Loucy (cell line): ENCODE measurements around the gene CHI3L2.
A peak's percentile ranks its signal among the peaks of the same experiment; 100 is the strongest.

ENCODE experiments used
- H2AFZ ChIP-seq: fragments of 200-600 bp; sonication (generic); 2 replicates; pipeline ENCODE4 v1.6.0; 2016; ENCODE audit warnings: antibody characterized with exemption, mild to moderate bottlenecking, low read length, moderate library complexity
- H3F3A ChIP-seq: fragments of 200-600 bp; 2 replicates; pipeline ENCODE4 v1.6.0; 2016; ENCODE audit warnings: antibody characterized with exemption, low read depth, mild to moderate bottlenecking
- H3K27me3 ChIP-seq: fragments of 200-600 bp; sonication (generic); 2 replicates; pipeline ENCODE4 v1.6.1; 2014; ENCODE audit warnings: low read length, mild to moderate bottlenecking; ENCODE audit not compliant: insufficient read depth, poor library complexity, severe bottlenecking
- H3K36me3 ChIP-seq: fragments of 200-600 bp; sonication (generic); 2 replicates; pipeline ENCODE4 v1.6.1; 2016; ENCODE audit warnings: low read length; ENCODE audit not compliant: insufficient read depth
- H3K4me1 ChIP-seq: fragments of 200-600 bp; sonication (generic); 2 replicates; pipeline ENCODE4 v1.5.1; 2014; ENCODE audit warnings: low read length, mild to moderate bottlenecking; ENCODE audit not compliant: insufficient read depth, poor library complexity, severe bottlenecking
- H3K4me2 ChIP-seq: fragments of 200-600 bp; sonication (generic); 2 replicates; pipeline ENCODE4 v1.6.0; 2014; ENCODE audit warnings: antibody characterized with exemption, low read length, low read depth, mild to moderate bottlenecking; ENCODE audit not compliant: poor library complexity, severe bottlenecking
- H3K4me3 ChIP-seq: fragments of 200-600 bp; sonication (generic); 2 replicates; pipeline ENCODE4 v1.5.1; 2014; ENCODE audit warnings: low read length, mild to moderate bottlenecking, mixed read lengths; ENCODE audit not compliant: poor library complexity, severe bottlenecking
- H3K79me2 ChIP-seq: fragments of 200-600 bp; sonication (generic); 2 replicates; pipeline ENCODE4 v1.6.1; 2014; ENCODE audit warnings: low read length; ENCODE audit not compliant: insufficient read depth
- H3K9ac ChIP-seq: fragments of 200-600 bp; sonication (generic); 2 replicates; pipeline ENCODE4 v1.6.0; 2014; ENCODE audit warnings: mild to moderate bottlenecking, low read depth, low read length, moderate library complexity; ENCODE audit not compliant: poor library complexity, severe bottlenecking
- H3K9me2 ChIP-seq: fragments of 200-600 bp; sonication (generic); replicated peaks from 2 replicates; pipeline ENCODE4 v1.6.1; 2016; ENCODE audit warnings: low read depth, low read length, mixed read lengths
- H3K9me3 ChIP-seq: fragments of 200-600 bp; sonication (generic); 2 replicates; pipeline ENCODE4 v1.6.1; 2014; ENCODE audit warnings: mild to moderate bottlenecking, antibody characterized with exemption, low read length, low read depth; ENCODE audit not compliant: insufficient read depth
- H4K20me1 ChIP-seq: fragments of 200-600 bp; sonication (generic); 2 replicates; pipeline ENCODE4 v1.6.0; 2014; ENCODE audit warnings: antibody characterized with exemption, low read length, mild to moderate bottlenecking; ENCODE audit not compliant: insufficient read depth, poor library complexity, severe bottlenecking
- EZH2phosphoT487 ChIP-seq: fragments of 200-600 bp; IDR thresholded peaks from 2 replicates; pipeline ENCODE4 v1.6.1; 2018; ENCODE audit warnings: antibody characterized with exemption, mild to moderate bottlenecking, moderate library complexity, borderline replicate concordance
- TF ChIP-seq, protein P1 (sequence below): fragments of 200-600 bp; sonication (generic); conservative IDR thresholded peaks from 2 replicates; pipeline ENCODE4 v1.5.1; 2014; ENCODE audit warnings: mild to moderate bottlenecking, antibody characterized with exemption, low read length

The CHI3L2 gene

DNA sequence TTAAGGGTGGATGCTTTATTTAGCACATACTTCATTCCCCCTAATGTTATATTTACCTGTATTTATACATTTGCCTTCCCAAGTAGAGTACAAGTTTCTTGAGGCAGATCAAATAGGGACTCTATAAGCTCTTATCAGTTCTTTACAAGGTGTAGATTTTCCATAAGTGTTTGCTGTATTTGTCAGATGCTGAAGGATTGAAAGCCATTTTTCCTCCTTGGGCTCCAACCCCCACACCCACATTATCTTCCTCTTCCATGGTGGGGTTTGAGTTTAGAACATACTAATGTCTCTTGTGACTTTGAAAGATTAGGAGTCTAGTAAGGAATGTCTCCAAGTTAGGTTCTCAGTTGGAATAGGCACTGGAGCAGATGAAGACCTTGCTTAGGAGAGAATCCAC is 2.4 kb upstream of the CHI3L2 start:
- no peaks in the 10 kb centered on the region for H3K9me3 ChIP-seq
- H3K9me2 ChIP-seq, result no peaks in the 10 kb centered on the region
- peaks cover 7% of the 10 kb centered on the region; the same call in 1 of the 2 replicates for H3K79me2 ChIP-seq
- peaks cover 49% of the 10 kb centered on the region for H3K4me1 ChIP-seq
- H3K4me2 ChIP-seq, result no peak overlapping the region
- H3K9ac ChIP-seq, result no peak overlapping the region
- H3K36me3 ChIP-seq, result no peaks in the 10 kb centered on the region
- no peaks in the 10 kb centered on the region for H3K27me3 ChIP-seq
- no peak overlapping the region for H3K4me3 ChIP-seq
- 0 out of 2 replicates have a peak, but pooled peaks cover 6% of the 10 kb centered on the region for H3F3A ChIP-seq
- no peak overlapping the region for H2AFZ ChIP-seq
- TF ChIP-seq EZH2phosphoT487, result no peak
- TF ChIP-seq, protein P1, sequence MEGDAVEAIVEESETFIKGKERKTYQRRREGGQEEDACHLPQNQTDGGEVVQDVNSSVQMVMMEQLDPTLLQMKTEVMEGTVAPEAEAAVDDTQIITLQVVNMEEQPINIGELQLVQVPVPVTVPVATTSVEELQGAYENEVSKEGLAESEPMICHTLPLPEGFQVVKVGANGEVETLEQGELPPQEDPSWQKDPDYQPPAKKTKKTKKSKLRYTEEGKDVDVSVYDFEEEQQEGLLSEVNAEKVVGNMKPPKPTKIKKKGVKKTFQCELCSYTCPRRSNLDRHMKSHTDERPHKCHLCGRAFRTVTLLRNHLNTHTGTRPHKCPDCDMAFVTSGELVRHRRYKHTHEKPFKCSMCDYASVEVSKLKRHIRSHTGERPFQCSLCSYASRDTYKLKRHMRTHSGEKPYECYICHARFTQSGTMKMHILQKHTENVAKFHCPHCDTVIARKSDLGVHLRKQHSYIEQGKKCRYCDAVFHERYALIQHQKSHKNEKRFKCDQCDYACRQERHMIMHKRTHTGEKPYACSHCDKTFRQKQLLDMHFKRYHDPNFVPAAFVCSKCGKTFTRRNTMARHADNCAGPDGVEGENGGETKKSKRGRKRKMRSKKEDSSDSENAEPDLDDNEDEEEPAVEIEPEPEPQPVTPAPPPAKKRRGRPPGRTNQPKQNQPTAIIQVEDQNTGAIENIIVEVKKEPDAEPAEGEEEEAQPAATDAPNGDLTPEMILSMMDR, result no peak
- no peaks in the 10 kb centered on the region for H4K20me1 ChIP-seq

DNA sequence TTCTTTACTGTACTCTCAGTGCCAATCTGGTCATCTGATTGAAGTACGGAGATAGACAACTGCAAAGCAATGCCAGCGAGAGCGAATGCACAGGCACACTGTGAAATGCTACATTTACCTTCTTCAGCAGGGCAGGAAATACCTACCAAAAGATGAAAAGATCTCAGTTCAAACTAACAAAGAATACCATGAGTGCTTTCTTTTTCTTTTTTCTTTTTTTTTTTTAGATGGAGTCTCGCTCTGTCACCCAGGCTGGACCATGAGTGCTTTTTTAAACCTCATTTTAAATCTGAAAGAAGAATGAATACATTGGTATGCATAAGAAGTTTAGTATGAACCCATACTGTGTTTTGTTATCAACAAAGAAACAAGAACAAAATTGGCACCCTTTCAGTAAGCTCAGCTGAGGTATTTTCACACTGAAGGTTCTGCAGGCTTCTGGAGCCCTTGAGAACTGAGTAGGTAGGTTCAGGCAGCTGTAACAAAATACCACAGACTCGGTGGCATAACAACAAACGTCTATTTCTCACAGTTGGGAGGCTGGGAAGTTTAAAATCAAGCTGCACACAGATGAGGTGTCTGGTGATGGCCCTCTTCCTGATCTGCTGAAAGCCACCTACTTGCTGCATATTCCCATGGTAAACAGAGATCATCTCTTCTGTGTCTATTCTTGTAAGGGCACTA is 1.7 kb upstream of the CHI3L2 start:
- Histone ChIP-seq H3K9me2 (no peaks in the 10 kb centered on the region), H3K4me3 (no peak overlapping the region), H3K9ac (peak overlapping the region; percentile 23), H3K4me2 (no peak overlapping the region), H3K4me1 (peaks cover 41% of the 10 kb centered on the region), H3K36me3 (no peaks in the 10 kb centered on the region), H3K27me3 (no peaks in the 10 kb centered on the region), H2AFZ (peak overlapping the region; percentile 71), H4K20me1 (no peaks in the 10 kb centered on the region), H3F3A (0 out of 2 replicates have a peak, but pooled peaks cover 6% of the 10 kb centered on the region), H3K79me2 (no peaks in the 10 kb centered on the region), H3K9me3 (no peaks in the 10 kb centered on the region)
- TF ChIP-seq, protein P1, result no peak
- no peak for TF ChIP-seq EZH2phosphoT487

DNA sequence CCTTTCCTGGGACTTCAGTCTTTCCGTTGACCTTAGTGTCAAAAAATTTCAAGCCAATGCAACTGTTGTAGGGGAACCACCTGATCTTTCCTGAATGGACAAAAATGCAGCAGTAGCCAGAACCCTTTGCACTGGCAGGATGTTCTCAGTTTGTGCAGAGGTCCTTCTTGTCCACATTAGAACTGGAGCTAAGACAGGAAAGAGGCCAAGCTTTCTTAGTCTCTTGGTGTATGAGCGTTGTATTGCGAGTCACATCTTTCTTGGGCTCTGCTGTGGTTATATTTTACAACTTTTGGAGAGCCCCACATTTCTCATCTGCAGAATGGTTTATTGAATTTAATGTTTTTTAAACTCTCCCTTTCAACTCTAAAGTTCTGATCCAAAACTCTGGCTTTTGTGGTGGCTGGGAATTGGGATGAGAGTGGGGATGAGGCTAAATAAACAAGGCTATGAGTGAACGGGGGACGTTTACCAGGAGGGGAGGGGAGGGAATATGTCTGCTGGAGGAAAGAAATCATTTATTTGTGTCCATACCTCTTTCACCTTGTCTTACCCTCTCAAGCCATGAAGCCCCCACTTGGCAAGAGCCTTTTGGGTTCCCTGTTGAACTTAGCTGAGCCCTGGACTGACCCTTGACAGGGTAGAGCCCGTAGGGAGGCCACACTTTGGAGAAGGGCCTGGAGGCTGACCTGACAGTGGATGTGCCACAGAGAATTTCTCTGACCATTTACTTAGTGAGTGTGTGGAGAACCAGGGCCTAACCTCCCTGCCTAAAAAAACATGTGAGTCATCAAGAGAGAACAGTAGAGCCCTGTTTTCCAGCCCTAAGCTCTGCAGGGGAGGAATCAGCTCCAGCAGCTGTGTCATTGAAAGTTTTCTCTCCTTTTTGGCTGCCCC is 586 bp downstream of the CHI3L2 start:
- Histone ChIP-seq H3K4me1 (peaks cover 21% of the 10 kb centered on the region), H4K20me1 (no peaks in the 10 kb centered on the region), H3K36me3 (no peaks in the 10 kb centered on the region), H3K4me3 (no peak overlapping the region), H2AFZ (no peak overlapping the region), H3K9ac (no peak overlapping the region), H3K79me2 (no peaks in the 10 kb centered on the region), H3K9me2 (no peaks in the 10 kb centered on the region), H3F3A (no peaks in the 10 kb centered on the region), H3K27me3 (no peaks in the 10 kb centered on the region), H3K4me2 (no peak overlapping the region), H3K9me3 (no peaks in the 10 kb centered on the region)
- TF ChIP-seq EZH2phosphoT487, result no peak
- TF ChIP-seq, protein P1, result no peak
